ENCODE data around the gene ESR2. TPM values are rescaled to one million over a fixed set of nuclear protein-coding genes. Genes with fewer than 3 reads are reported as not detected.

Gene ESR2
- total and polyA plus RNA-seq, 4 donors = 0.01 to 0.28 (median 0.09) TPM

- peaks cover 0 to 12% (median 5%) of the 10 kb centered on the region in 4 donors for H3K4me1 ChIP-seq (ENCODE audit: control insufficient read depth in 4 of 4, insufficient read depth in 4 of 4, low read length in 3 of 4)
- no peak for DNase-seq (ENCODE audit: low spot score)
- TF ChIP-seq, protein P1, sequence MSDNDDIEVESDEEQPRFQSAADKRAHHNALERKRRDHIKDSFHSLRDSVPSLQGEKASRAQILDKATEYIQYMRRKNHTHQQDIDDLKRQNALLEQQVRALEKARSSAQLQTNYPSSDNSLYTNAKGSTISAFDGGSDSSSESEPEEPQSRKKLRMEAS (IDR thresholded peaks at IDR 0.05) = no peak
- no peak for TF ChIP-seq NR2F2 (IDR thresholded peaks at IDR 0.05)
- TF ChIP-seq SP1 (IDR thresholded peaks at IDR 0.05) = no peak
- TF ChIP-seq FOXA1 (IDR thresholded peaks at IDR 0.05) = no peak
- TF ChIP-seq RAD21 (IDR thresholded peaks at IDR 0.05) = no peak
- H3K27ac ChIP-seq (ENCODE audit: low read depth in 1 of 2, low read length in 2 of 2) = peak overlapping the region; percentile 61 to 67
- H3K9ac ChIP-seq (ENCODE audit: low read depth in 1 of 2, low read length in 2 of 2) = no peak overlapping the region
- no peaks in the 10 kb centered on the region for H3K36me3 ChIP-seq (ENCODE audit: control insufficient read depth in 4 of 4, insufficient read depth in 3 of 4, low read depth in 1 of 4, low read length in 3 of 4)
- H3K4me3 ChIP-seq (ENCODE audit: low read depth in 1 of 3, low read length in 3 of 3) = peak overlapping the region; percentile 29 to 66 (median 53)
- H3K27me3 ChIP-seq (ENCODE audit: control insufficient read depth in 4 of 4, insufficient read depth in 4 of 4, low read length in 3 of 4) = no peaks in the 10 kb centered on the region
- peaks cover 0 to 6% (median 0%) of the 10 kb centered on the region in 4 donors for H3K9me3 ChIP-seq (ENCODE audit: control insufficient read depth in 4 of 4, low read length in 3 of 4)
- 3% methylated on average over 49 of the region's 49 CpGs for WGBS
Measured at GRCh38 chr14:64337888-64338615, 43.9 kb upstream of the ESR2 start.

DNA sequence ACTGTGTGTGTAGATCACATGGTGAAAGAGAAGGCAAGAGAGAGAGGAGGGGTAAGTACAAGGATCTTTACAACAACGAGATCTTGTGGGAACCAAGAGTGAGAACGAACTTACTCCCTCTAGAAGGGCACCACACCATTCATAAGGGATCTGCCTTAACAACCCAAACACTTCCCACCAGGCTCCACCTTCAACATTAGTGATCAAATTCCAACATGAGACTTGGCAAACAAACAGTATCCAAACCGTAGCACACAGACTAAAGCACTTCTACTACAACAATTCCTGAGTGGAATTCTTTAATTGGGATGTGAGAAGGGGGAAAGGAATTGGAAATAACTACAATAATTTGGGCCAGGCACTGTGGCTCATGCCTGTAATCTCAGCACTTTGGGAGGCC is 35.0 kb upstream of the ESR2 start:
- TF ChIP-seq HNF4G (IDR thresholded peaks at IDR 0.05) (no peak), HNF4A (conservative IDR thresholded peaks at IDR 0.05) (peak in 1 of 2 donors; percentile 11)
- Histone ChIP-seq H3K4me3 (ENCODE audit: low read depth in 1 of 3, low read length in 3 of 3) (no peak overlapping the region), H3K4me1 (ENCODE audit: control insufficient read depth in 4 of 4, insufficient read depth in 4 of 4, low read length in 3 of 4) (peaks cover 0 to 4% (median 0%) of the 10 kb centered on the region in 4 donors), H3K9ac (ENCODE audit: low read depth in 1 of 2, low read length in 2 of 2) (no peak overlapping the region), H3K9me3 (ENCODE audit: control insufficient read depth in 4 of 4, low read length in 3 of 4) (no peaks in the 10 kb centered on the region), H3K27me3 (ENCODE audit: control insufficient read depth in 4 of 4, insufficient read depth in 4 of 4, low read length in 3 of 4) (no peaks in the 10 kb centered on the region), H3K36me3 (ENCODE audit: control insufficient read depth in 4 of 4, insufficient read depth in 3 of 4, low read depth in 1 of 4, low read length in 3 of 4) (no peaks in the 10 kb centered on the region), H3K27ac (ENCODE audit: low read depth in 1 of 2, low read length in 2 of 2) (no peak overlapping the region)
- 61% methylated on average over 3 of the region's 3 CpGs for WGBS
- no peak for DNase-seq (ENCODE audit: low spot score)

GRCh38 chr14:64326502-64326901 is 32.3 kb upstream of the ESR2 start:
- TF ChIP-seq FOXA2 (IDR thresholded peaks at IDR 0.05) = no peak
- TF ChIP-seq, protein P1 (IDR thresholded peaks at IDR 0.05) = no peak
- TF ChIP-seq JUND (IDR thresholded peaks at IDR 0.05) = no peak
- no peak for TF ChIP-seq HNF4A (conservative IDR thresholded peaks at IDR 0.05)
- no peak for TF ChIP-seq ATF3 (IDR thresholded peaks at IDR 0.05)
- no peak for TF ChIP-seq RAD21 (IDR thresholded peaks at IDR 0.05)
- TF ChIP-seq FOXA1 (IDR thresholded peaks at IDR 0.05) = no peak
- no peak for TF ChIP-seq EGR1 (IDR thresholded peaks at IDR 0.05; ENCODE audit: low read depth in 2 of 2)
- TF ChIP-seq TAF1 (conservative IDR thresholded peaks at IDR 0.05) = no peak
- TF ChIP-seq NR2F2 (IDR thresholded peaks at IDR 0.05) = no peak
- no peak for TF ChIP-seq YY1 (IDR thresholded peaks at IDR 0.05)
- Histone ChIP-seq H3K36me3 (ENCODE audit: control insufficient read depth in 4 of 4, insufficient read depth in 3 of 4, low read depth in 1 of 4, low read length in 3 of 4) (no peaks in the 10 kb centered on the region), H3K9me3 (ENCODE audit: control insufficient read depth in 4 of 4, low read length in 3 of 4) (no peaks in the 10 kb centered on the region), H3K27me3 (ENCODE audit: control insufficient read depth in 4 of 4, insufficient read depth in 4 of 4, low read length in 3 of 4) (no peaks in the 10 kb centered on the region), H3K4me3 (ENCODE audit: low read depth in 1 of 3, low read length in 3 of 3) (no peak overlapping the region), H3K9ac (ENCODE audit: low read depth in 1 of 2, low read length in 2 of 2) (no peak overlapping the region), H3K27ac (ENCODE audit: low read depth in 1 of 2, low read length in 2 of 2) (no peak overlapping the region), H3K4me1 (ENCODE audit: control insufficient read depth in 4 of 4, insufficient read depth in 4 of 4, low read length in 3 of 4) (peaks cover 0 to 4% (median 0%) of the 10 kb centered on the region in 4 donors)
- DNase-seq (ENCODE audit: low spot score) = no peak
- 93% methylated on average over 2 of the region's 2 CpGs for WGBS

DNA sequence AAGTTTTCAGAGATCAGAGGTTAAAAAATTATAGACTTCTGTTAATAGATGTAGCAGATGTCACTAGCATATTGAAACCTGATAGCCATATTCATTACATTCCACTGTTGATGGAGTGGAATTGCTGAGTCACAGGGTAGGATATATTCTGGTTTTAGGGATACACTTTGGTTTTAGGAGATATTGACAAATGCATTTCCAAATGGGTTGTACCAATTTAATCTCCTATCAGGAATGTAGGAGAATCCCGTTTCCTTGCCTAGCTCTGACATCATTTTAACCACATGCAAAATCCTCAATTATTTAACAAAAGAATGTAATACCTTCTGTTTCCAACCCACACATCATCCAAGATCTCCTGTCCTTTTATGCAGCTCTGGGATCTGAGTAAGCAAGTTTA is 30.7 kb upstream of the ESR2 start:
- no peak for DNase-seq (ENCODE audit: low spot score)
- H3K27ac ChIP-seq (ENCODE audit: low read depth in 1 of 2, low read length in 2 of 2) = no peak overlapping the region
- no peaks in the 10 kb centered on the region for H3K9me3 ChIP-seq (ENCODE audit: control insufficient read depth in 4 of 4, low read length in 3 of 4)
- no peak overlapping the region for H3K9ac ChIP-seq (ENCODE audit: low read depth in 1 of 2, low read length in 2 of 2)
- 84% methylated on average over 1 of the region's 1 CpG for WGBS
- H3K4me1 ChIP-seq (ENCODE audit: control insufficient read depth in 4 of 4, insufficient read depth in 4 of 4, low read length in 3 of 4) = peaks cover 0 to 4% (median 0%) of the 10 kb centered on the region in 4 donors
- no peaks in the 10 kb centered on the region for H3K36me3 ChIP-seq (ENCODE audit: control insufficient read depth in 4 of 4, insufficient read depth in 3 of 4, low read depth in 1 of 4, low read length in 3 of 4)
- H3K4me3 ChIP-seq (ENCODE audit: low read depth in 1 of 3, low read length in 3 of 3) = no peak overlapping the region
- H3K27me3 ChIP-seq (ENCODE audit: control insufficient read depth in 4 of 4, insufficient read depth in 4 of 4, low read length in 3 of 4) = no peaks in the 10 kb centered on the region
- no peak for TF ChIP-seq GABPA (IDR thresholded peaks at IDR 0.05 in 1 of 2, conservative IDR thresholded peaks at IDR 0.05 in 1 of 2)
- TF ChIP-seq TAF1 (conservative IDR thresholded peaks at IDR 0.05) = no peak
- no peak for TF ChIP-seq ZBTB33 (IDR thresholded peaks at IDR 0.05)
- TF ChIP-seq JUND (IDR thresholded peaks at IDR 0.05) = no peak
- TF ChIP-seq, protein P2, sequence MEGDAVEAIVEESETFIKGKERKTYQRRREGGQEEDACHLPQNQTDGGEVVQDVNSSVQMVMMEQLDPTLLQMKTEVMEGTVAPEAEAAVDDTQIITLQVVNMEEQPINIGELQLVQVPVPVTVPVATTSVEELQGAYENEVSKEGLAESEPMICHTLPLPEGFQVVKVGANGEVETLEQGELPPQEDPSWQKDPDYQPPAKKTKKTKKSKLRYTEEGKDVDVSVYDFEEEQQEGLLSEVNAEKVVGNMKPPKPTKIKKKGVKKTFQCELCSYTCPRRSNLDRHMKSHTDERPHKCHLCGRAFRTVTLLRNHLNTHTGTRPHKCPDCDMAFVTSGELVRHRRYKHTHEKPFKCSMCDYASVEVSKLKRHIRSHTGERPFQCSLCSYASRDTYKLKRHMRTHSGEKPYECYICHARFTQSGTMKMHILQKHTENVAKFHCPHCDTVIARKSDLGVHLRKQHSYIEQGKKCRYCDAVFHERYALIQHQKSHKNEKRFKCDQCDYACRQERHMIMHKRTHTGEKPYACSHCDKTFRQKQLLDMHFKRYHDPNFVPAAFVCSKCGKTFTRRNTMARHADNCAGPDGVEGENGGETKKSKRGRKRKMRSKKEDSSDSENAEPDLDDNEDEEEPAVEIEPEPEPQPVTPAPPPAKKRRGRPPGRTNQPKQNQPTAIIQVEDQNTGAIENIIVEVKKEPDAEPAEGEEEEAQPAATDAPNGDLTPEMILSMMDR (IDR thresholded peaks at IDR 0.05; ENCODE audit: low read depth, low read length, missing input control) = no peak
- TF ChIP-seq SP1 (IDR thresholded peaks at IDR 0.05) = no peak
- no peak for TF ChIP-seq RAD21 (IDR thresholded peaks at IDR 0.05)
- no peak for TF ChIP-seq NR2F2 (IDR thresholded peaks at IDR 0.05)
- TF ChIP-seq HNF4A (conservative IDR thresholded peaks at IDR 0.05) = no peak
- TF ChIP-seq YY1 (IDR thresholded peaks at IDR 0.05) = no peak
- no peak for TF ChIP-seq FOXA1 (IDR thresholded peaks at IDR 0.05)
- TF ChIP-seq, protein P1 (IDR thresholded peaks at IDR 0.05) = no peak

Data from liver (tissue), 9 donors.